GM12865 (cell line): ENCODE results near the gene SERPINA6.
"Not testable (repeated sequence)": the region's sequence is repeated elsewhere in the genome, so short reads cannot be mapped to it uniquely, and the experiment has no call there.

Source experiments
- DNase-seq: peaks from one replicate; pipeline ENCODE4 v3.0.0; 2010; ENCODE audit warnings: low read depth
- H3K4me3 ChIP-seq: 2 replicates; pipeline ENCODE4 v1.5.1; 2011; ENCODE audit warnings: mild to moderate bottlenecking, low read depth, low read length, control low read depth
- TF ChIP-seq, protein P1 (sequence below): IDR thresholded peaks from 2 replicates; pipeline ENCODE4 v1.5.1; 2011; ENCODE audit warnings: low read length, control low read depth, low read depth, inconsistent platforms; ENCODE audit not compliant: insufficient read depth; ENCODE audit errors: missing control alignments

SERPINA6 gene, protein sequence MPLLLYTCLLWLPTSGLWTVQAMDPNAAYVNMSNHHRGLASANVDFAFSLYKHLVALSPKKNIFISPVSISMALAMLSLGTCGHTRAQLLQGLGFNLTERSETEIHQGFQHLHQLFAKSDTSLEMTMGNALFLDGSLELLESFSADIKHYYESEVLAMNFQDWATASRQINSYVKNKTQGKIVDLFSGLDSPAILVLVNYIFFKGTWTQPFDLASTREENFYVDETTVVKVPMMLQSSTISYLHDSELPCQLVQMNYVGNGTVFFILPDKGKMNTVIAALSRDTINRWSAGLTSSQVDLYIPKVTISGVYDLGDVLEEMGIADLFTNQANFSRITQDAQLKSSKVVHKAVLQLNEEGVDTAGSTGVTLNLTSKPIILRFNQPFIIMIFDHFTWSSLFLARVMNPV

DNA sequence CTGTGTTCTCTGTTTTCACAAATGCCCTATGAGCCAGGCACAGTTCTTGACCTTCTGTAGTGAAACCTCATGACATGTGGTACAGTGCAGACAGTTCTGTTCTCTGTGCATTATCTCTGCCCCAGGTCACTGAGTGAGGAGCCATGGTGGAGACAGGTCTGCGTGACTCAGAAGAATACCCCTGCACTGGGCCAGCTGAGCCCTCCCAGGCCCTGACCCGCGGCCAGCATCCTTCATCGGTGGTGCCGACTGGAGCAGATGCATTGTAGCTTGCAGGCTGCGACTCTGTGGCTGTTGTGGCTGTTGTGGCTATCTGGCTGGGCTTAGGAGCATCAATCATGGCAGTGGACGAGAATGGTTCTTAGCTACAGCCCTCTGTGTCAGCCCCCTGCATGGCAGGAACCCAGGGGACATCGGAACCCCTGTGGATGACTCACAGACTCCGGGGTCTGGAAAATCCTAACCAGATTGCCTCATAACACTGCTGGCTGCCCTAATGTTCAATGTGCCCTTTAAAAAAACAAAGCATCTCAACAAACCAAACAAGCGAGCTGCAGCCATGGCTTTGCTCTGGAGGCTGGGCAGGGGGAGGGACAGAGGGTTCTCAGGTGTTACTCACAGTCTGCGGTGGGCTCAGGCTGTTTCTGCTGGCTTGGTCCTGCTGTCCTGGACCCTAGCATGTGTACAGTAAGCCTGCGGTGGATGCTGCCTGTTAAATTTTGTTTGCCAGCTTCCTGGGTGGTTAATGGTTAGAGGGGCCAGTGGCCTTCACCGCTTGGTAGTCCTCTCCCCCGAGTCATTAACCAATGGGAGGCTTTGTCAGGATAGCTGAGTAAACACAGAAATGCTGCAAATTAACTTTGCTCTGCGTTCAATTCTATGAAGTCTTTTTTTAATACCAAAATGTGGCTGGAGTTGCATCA, at the start of gene SERPINA6:
TSS of gene SERPINA6 (minus strand) at position 689 of the 923 bp plus-strand sequence. CDS start 8,688 bp downstream, outside the sequence.
- no peak within 1 kb of the TSS for H3K4me3 ChIP-seq
- TF ChIP-seq, protein P1, sequence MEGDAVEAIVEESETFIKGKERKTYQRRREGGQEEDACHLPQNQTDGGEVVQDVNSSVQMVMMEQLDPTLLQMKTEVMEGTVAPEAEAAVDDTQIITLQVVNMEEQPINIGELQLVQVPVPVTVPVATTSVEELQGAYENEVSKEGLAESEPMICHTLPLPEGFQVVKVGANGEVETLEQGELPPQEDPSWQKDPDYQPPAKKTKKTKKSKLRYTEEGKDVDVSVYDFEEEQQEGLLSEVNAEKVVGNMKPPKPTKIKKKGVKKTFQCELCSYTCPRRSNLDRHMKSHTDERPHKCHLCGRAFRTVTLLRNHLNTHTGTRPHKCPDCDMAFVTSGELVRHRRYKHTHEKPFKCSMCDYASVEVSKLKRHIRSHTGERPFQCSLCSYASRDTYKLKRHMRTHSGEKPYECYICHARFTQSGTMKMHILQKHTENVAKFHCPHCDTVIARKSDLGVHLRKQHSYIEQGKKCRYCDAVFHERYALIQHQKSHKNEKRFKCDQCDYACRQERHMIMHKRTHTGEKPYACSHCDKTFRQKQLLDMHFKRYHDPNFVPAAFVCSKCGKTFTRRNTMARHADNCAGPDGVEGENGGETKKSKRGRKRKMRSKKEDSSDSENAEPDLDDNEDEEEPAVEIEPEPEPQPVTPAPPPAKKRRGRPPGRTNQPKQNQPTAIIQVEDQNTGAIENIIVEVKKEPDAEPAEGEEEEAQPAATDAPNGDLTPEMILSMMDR: no peak
- no peak for DNase-seq

DNA sequence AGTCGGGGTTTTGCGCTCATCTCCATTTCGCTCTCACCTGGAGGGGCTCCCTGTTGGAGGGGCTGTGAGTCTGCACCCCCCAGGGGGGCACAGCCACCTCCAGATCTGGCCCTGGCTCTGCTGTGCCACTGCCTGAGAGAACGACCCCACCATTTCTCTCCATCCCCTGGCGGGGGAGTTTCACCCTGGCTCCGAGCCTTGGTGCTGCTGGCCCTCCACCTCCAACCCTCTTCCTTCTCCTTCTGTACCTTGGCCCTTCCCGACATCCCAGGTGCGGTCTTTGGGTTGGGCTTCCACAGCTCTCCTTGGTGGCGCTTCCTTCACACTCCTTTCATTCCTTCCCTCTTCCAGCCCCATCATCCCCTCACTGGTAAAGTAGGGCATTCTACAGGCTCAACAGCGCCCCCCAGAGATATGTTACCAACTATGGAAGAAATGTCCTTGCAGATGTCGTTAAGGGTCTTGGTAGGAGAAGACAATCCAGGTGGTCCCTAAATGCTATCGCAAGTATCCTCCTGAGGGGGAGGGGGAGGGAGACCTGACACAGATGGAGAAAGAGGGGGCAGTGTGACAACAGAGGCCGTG, 49.0 kb upstream of the SERPINA6 start:
- TF ChIP-seq, protein P1: peak; percentile 8
- no peak overlapping the region for H3K4me3 ChIP-seq
- no peak for DNase-seq

DNA sequence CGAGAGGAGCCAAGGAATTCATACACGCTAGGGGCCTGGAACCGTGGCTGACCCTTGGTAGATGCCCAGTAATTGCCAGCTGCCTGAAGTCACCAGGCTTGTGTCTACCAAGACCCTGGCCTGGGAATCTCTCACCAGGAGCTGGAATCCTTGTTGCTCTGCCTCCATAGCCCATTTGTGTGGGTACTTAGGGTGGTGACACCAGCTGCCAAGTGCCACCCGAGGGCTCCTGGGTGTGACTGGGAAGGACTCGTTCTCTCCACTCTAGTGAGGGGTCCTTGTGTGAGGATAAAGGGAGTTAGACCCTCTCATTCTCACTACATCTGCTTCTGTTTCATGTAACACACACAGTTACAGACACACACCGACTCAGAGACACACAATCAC, 47.4 kb upstream of the SERPINA6 start:
- TF ChIP-seq, protein P1: no peak
- no peak for DNase-seq
- H3K4me3 ChIP-seq: no peak overlapping the region

DNA sequence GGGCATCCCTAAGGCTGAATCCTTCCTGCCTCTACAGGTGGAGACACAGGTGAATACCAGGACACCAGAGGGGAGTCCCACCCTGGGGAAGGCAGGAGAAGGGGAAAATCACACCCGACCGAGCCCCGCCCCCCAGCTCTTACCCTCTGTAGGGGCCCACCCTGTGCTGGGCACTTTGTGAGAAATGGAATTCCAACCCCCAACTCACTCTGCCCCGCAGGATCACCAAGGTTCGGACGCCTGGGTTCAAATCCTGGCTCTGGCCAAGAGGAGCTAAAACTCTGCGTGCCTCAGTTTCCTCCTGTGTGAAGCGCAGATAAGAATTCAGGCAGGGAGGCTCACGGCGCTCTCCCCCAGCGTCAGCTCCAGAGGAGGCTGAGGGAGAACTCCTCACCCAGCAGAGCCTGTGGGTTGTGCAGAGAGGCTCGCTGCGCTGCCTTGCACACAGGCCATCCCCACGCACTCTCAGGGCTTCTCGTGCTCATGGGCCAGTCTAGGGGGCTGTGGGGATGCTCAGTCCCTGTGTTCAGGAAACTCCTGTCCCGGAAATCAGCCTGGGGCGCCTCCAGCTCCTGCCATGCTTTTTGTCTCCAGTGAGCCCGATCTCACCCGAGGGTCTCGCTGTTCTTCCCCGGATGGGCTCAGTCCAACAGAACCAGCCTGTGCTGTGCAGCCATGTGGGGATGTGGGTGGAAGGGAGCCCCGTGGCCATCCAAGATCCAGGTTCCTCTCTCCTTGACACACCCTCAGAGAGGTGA, 46.8 kb upstream of the SERPINA6 start:
- DNase-seq, H3K4me3 ChIP-seq: not testable (repeated sequence)

DNA sequence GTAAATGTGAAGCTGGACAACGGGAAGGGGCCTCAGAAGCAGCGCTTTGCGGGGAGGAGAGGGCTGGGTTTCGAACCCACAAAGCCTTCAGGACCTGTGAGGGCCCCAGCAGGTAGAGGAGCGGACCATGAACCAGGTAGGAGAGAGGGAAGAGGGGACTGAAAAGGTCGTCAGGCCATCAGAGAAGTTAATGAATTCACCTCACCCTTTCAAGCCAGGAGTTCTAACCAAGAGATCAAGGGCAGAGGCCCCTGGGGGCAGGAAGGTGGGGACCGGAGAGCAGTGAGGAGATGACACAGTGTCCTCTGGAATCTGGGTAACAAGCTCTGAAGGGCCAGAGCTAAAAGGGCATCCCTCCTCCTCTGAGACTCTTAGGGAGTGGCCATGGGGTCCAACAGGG, 45.8 kb upstream of the SERPINA6 start:
- TF ChIP-seq, protein P1: no peak

DNA sequence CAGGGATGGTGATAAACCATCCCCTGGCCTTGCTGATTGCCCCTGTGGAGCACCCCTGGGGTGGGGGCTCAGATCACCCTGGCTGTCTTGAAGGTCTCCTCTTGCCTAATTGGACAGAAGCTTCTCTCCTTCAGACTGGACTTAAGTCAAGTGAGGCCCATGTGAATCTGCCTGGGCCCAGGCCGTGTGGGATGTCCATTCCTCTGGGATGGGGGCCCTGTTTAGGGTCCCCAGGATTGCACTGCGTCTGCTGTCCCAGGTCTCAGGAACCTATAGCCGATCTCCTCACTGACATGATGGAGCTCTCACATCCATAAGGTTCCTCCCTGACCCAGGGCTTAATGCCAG, 45.1 kb upstream of the SERPINA6 start:
- no peak overlapping the region for H3K4me3 ChIP-seq
- no peak for DNase-seq
- TF ChIP-seq, protein P1: no peak

More for the DNA sequence above, 45.8 kb upstream of the SERPINA6 start:
- no peak for DNase-seq
- H3K4me3 ChIP-seq: no peak overlapping the region
